ENCODE results near the gene BRSK2.

BRSK2 gene

GRCh38 chr11:1377231-1377780 lies 12.4 kb upstream of the BRSK2 start:
- no peak for DNase-seq

GRCh38 chr11:1381793-1382425 lies 7.8 kb upstream of the BRSK2 start:
- no peak for DNase-seq

GRCh38 chr11:1382429-1382828 lies 7.3 kb upstream of the BRSK2 start:
- DNase-seq: no peak

GRCh38 chr11:1382831-1383607 lies 6.7 kb upstream of the BRSK2 start:
- DNase-seq: peak in 1 of 2 experiments; percentile 44

GRCh38 chr11:1384199-1384970 lies 5.3 kb upstream of the BRSK2 start:
- no peak for DNase-seq

- no peak for DNase-seq
Measured at GRCh38 chr11:1387521-1387920, 2.2 kb upstream of the BRSK2 start.

GRCh38 chr11:1387961-1388762 lies 1.6 kb upstream of the BRSK2 start:
- DNase-seq: no peak

- no peak for DNase-seq
Measured at GRCh38 chr11:1388763-1389102, 1.0 kb upstream of the BRSK2 start.

GRCh38 chr11:1389103-1389931 lies 417 bp upstream of the BRSK2 start:
- peak; percentile 89 to 99 for DNase-seq

- DNase-seq: peak in 1 of 2 experiments; percentile 38
Measured at GRCh38 chr11:1390569-1391164, 933 bp downstream of the BRSK2 start.

- DNase-seq: peak; percentile 14 to 33
Measured at GRCh38 chr11:1391165-1392075, 1.7 kb downstream of the BRSK2 start.

- DNase-seq: no peak
Measured at GRCh38 chr11:1392111-1392510, 2.4 kb downstream of the BRSK2 start.

- no peak for DNase-seq
Measured at GRCh38 chr11:1392561-1392960, 2.8 kb downstream of the BRSK2 start.

GRCh38 chr11:1393038-1393710 lies 3.4 kb downstream of the BRSK2 start:
- DNase-seq: no peak

- DNase-seq: no peak
Measured at GRCh38 chr11:1394936-1395772, 5.4 kb downstream of the BRSK2 start.

- no peak for DNase-seq
Measured at GRCh38 chr11:1395773-1396374, 6.1 kb downstream of the BRSK2 start.

- no peak for DNase-seq
Measured at GRCh38 chr11:1396375-1396841, 6.7 kb downstream of the BRSK2 start.
